GM12878 (cell line): ENCODE data around the gene INSL3.

Source experiments
- BMI1 ChIP-seq: fragments of 450-650 bp; IDR thresholded peaks from 2 replicates; pipeline ENCODE4 v1.6.1; 2016; ENCODE audit warnings: mild to moderate bottlenecking, moderate library complexity, borderline replicate concordance
- CEBPZ ChIP-seq: fragments of 150-350 bp; IDR thresholded peaks from 2 replicates; pipeline ENCODE4 v1.6.1; 2016; ENCODE audit warnings: low read depth, low read length
- ESRRA ChIP-seq: IDR thresholded peaks from 2 replicates; pipeline ENCODE4 v1.6.1; 2012; ENCODE audit warnings: mild to moderate bottlenecking, low read length, improper control_type of control experiment
- GABPA ChIP-seq: IDR thresholded peaks from 2 replicates; pipeline ENCODE4 v1.6.1; 2014; ENCODE audit warnings: antibody characterized with exemption, low read depth, mild to moderate bottlenecking, inconsistent platforms
- MEF2A ChIP-seq: IDR thresholded peaks from 2 replicates; pipeline ENCODE4 v1.6.1; 2011; ENCODE audit warnings: low read depth, mild to moderate bottlenecking, low read length, moderate library complexity; ENCODE audit not compliant: insufficient read depth
- NR2C2 ChIP-seq: IDR thresholded peaks from 2 replicates; pipeline ENCODE4 v1.6.1; 2011; ENCODE audit warnings: borderline replicate concordance, low read depth; ENCODE audit not compliant: control insufficient read depth, insufficient read length
- POLR2A ChIP-seq: IDR thresholded peaks from 2 replicates; pipeline ENCODE4 v1.6.1; 2011; ENCODE audit warnings: low read depth, mild to moderate bottlenecking, low read length
- POLR2AphosphoS5 ChIP-seq: IDR thresholded peaks from 2 replicates; pipeline ENCODE4 v1.6.1; 2011; ENCODE audit warnings: mild to moderate bottlenecking, low read length, inconsistent platforms
- USF2 ChIP-seq: IDR thresholded peaks from 2 replicates; pipeline ENCODE4 v1.6.1; 2011; ENCODE audit warnings: low read depth, low read length, improper control_type of control experiment, borderline replicate concordance
- YY1 ChIP-seq: IDR thresholded peaks from 2 replicates; pipeline ENCODE4 v1.6.1; 2011; ENCODE audit warnings: low read depth, mild to moderate bottlenecking, low read length
- ZBTB33 ChIP-seq: fragments of 450-650 bp; IDR thresholded peaks from 2 replicates; pipeline ENCODE4 v1.6.1; 2017; ENCODE audit warnings: mild to moderate bottlenecking
- TF ChIP-seq, protein P1 (sequence below), 3 experiments: IDR thresholded peaks in 2 of 3; conservative IDR thresholded peaks in 1 of 3; 2 replicates each; pipeline ENCODE4 v1.5.1; 2011; ENCODE audit warnings: low read depth in 3 of 3, low read length in 3 of 3, mild to moderate bottlenecking in 3 of 3, control low read depth in 2 of 3, moderate library complexity in 2 of 3, inconsistent platforms in 1 of 3, mixed read lengths in 1 of 3; ENCODE audit not compliant: control insufficient read depth in 2 of 3, insufficient read depth in 1 of 3; ENCODE audit errors: extremely low read depth in 1 of 3

GRCh38 chr19:17772172-17772571 lies 49.1 kb downstream of the INSL3 start:
- TF ChIP-seq USF2 (no peak; the same call in 1 of the 2 replicates), GABPA (no peak), MEF2A (no peak), POLR2AphosphoS5 (no peak), CEBPZ (no peak), ZBTB33 (no peak), YY1 (no peak), BMI1 (no peak), NR2C2 (no peak), POLR2A (no peak), ESRRA (no peak)
- TF ChIP-seq, protein P1, sequence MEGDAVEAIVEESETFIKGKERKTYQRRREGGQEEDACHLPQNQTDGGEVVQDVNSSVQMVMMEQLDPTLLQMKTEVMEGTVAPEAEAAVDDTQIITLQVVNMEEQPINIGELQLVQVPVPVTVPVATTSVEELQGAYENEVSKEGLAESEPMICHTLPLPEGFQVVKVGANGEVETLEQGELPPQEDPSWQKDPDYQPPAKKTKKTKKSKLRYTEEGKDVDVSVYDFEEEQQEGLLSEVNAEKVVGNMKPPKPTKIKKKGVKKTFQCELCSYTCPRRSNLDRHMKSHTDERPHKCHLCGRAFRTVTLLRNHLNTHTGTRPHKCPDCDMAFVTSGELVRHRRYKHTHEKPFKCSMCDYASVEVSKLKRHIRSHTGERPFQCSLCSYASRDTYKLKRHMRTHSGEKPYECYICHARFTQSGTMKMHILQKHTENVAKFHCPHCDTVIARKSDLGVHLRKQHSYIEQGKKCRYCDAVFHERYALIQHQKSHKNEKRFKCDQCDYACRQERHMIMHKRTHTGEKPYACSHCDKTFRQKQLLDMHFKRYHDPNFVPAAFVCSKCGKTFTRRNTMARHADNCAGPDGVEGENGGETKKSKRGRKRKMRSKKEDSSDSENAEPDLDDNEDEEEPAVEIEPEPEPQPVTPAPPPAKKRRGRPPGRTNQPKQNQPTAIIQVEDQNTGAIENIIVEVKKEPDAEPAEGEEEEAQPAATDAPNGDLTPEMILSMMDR (IDR thresholded peaks at IDR 0.05 in 2 of 3, conservative IDR thresholded peaks at IDR 0.05 in 1 of 3; ENCODE audit: control insufficient read depth in 2 of 3, extremely low read depth in 1 of 3, insufficient read depth in 1 of 3, low read depth in 3 of 3, low read length in 3 of 3): no peak
